ENCODE data around the gene PLCL2.

Gene PLCL2

GRCh38 chr3:17132286-17133115 is 247.7 kb downstream of the PLCL2 start:
- no peak for DNase-seq

GRCh38 chr3:17133632-17134545 is 249.1 kb downstream of the PLCL2 start:
- no peak for DNase-seq

- no peak for DNase-seq
Observed at GRCh38 chr3:17135696-17136095, 250.9 kb downstream of the PLCL2 start.

GRCh38 chr3:17136136-17136721 is 251.5 kb downstream of the PLCL2 start:
- DNase-seq = no peak

GRCh38 chr3:17137321-17137826 is 252.6 kb downstream of the PLCL2 start:
- DNase-seq = no peak

- no peak for DNase-seq
Observed at GRCh38 chr3:17138246-17139039, 253.7 kb downstream of the PLCL2 start.

Measured in NCI-H1092 treated with DMSO at 0.1 percent for 48 hours (cell line).